GM21529 (cell line): ENCODE measurements around the gene ZFAND6.
"Not testable (repeated sequence)": the region's sequence is repeated elsewhere in the genome, so short reads cannot be mapped to it uniquely, and the experiment has no call there.

ENCODE experiments used
- ATAC-seq: cut with Tn5 transposase; IDR thresholded peaks from one replicate; pipeline ENCODE4 v1.9.1; 2021; ENCODE audit not compliant: unreplicated experiment

Gene ZFAND6

DNA sequence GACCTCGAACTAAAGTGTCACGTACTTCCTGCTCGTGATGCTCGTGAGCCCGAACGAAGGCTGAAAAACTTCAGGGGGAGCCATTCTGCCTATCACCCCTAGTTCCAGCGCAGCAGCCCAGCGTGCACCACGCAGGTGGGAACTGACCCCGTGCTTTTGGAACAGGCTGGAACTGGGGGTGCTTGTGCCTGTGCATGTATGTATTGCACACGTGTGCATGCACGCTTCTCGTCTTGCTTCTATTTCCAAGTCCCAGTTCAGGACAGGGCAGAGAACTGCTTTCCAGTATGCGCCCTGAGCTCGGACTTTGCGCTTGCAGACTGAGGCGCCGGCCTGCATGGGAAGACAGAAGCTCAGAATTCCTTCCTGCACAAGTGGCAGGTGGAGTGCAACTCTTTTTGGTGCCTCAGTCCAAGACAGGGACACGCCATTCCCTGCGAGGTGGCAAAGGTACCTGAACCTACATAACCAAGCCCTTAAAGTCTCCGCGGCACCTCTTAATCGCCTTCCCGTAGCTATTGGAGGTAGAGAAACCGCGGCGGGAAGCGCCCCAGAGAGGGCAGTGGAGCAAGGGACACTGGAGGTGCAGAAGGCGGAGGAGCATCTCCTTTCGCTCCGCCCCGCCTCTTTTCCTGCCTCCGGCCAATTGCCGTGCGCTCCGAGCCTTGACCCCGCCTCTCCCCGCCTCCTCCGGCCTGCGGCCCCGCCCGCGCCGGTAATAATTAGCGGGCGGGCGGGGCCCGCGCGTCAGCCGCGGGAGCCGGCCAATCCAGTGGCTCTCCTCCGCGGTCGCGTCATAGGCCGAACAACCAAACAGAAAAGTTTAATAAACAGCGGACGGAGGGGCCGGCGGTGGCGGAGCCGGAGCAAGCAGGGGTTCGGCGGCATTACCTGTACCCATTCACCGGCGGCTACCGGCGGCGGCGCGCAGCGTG lies at the start of gene ZFAND6:
TSS of gene ZFAND6 (plus strand) at position 826 of the 935 bp plus-strand sequence. CDS start 60,669 bp downstream, outside the sequence.
- ATAC-seq, result peak; percentile 73

DNA sequence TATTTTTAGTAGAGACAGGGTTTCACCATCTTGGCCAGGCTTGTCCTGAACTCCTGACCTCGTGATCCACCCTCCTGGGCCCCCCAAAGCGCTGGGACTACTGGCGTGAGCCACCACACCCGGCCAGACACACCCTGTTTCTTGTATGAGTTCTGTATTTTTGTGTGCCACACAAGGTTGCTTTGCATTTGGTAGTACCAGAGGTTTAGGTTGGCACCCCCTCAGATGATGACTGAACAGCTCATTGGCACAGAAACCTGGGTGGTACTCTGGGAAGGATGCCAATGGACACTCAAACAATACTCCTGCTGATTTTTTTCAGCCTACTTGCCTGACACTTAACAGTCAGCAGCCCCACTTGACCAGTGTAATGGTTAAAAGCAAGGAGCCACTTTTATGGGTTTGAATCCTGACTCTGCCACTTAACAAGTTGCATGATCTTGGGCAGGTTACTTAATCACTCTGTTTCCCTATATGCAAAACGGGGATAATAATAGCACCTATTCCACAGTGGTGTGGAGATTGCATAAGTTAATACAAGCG lies 49.3 kb upstream of the ZFAND6 start:
- ATAC-seq, result peak; percentile 25

DNA sequence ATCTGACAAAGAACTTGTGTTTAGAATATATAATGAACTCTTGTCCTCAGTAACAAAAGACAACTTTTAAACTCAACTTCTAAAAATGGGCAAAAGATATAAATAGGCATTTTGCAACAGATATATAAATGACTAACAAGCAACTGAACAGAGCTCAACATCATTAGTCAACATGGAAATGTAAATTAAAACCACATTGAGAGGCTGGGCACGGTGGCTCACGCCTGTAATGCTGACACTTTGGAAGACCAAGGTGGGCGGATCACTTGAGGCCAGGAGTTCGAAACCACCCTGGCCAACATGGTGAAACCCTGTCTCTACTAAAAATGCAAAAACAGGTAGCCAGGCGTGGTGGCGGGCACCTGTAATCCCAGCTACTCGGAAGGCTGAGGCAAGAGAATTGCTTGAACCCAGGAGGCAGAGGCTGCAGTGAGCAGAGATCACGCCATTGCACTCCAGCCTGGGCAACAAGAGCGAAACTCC lies 48.4 kb upstream of the ZFAND6 start:
- ATAC-seq, result not testable (repeated sequence)

DNA sequence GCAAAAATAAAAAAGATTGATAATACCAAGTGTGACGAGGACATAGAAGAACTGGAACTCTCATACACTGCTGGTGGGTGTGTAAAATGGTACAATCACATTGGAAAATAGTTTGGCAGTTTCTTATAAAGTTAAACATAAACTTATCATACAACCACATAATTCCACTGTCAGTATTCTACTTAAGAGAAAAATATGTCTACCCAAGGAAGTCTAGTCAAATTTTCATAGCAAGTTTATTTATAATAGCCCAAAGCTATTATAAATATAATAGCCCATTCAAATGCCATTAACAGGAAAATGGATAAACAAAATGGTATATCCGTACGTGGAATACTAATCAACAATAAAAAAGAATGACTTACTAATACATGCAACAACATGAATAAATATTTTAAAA lies 47.9 kb upstream of the ZFAND6 start:
- no peak for ATAC-seq

GRCh38 chr15:80012060-80012726 lies 47.3 kb upstream of the ZFAND6 start:
- no peak for ATAC-seq

DNA sequence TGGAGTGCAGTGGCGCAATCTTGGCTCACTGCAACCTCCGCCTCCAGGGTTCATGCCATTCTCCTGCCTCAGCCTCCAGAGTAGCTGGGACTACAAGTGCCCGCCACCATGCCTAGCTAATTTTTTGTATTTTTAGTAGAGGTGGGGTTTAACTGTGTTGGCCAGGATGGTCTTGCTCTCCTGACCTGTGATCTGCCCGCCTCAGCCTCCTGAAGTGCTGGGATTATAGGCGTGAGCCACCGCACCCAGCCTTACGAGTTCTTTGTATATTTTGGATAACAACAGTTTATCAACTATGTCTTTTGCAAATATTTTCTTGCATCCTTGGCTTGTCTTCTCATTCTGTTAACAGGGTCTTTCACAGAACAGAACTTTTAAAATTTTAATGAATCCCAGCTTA lies 45.3 kb upstream of the ZFAND6 start:
- ATAC-seq, result not testable (repeated sequence)

- ATAC-seq, result no peak
These were observed 44.3 kb upstream of the ZFAND6 start for GRCh38 chr15:80015156-80015555.

GRCh38 chr15:80016506-80016905 lies 43.0 kb upstream of the ZFAND6 start:
- ATAC-seq, result not testable (repeated sequence)

DNA sequence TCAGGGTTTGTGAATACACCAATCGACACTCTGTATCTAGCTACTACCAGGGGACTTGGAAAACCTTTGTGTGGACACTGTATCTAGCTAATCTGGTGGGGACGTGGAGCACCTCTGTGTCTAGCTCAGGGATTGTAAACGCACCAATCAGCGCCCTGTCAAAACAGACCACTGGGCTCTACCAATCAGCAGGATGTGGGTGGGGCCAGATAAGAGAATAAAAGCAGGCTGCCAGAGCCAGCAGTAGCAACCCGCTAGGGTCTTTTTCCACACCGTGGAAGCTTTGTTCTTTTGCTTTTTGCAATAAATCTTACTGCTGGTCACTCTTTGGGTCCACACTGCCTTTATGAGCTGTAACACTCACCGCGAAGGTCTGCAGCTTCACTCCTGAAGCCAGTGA lies 42.3 kb upstream of the ZFAND6 start:
- ATAC-seq, result not testable (repeated sequence)

DNA sequence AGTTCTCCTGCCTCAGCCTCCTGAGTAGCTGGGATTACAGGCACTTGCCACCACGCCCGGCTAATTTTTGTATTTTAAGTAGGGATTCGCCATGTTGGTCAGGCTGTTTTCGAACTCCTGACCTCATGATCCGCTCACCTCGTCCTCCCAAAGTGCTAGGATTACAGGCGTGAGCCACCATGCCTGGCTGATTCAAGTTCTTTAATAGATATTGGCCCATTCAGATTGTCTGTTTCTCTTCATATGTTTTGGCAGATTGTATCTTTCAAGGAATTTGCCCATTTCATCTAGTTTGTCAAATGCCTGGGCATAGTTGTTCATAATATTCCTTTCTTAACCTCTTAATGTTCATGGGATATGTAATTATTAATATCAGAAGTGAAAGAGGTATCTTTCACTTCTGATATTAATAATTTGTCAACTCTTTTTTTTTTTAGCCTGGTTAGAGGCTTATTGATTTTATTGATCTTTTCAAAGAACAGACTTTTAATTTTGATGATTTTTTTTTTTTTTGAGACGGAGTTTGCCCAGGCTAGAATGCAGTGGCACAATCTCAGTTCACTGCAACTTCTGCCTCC lies 40.2 kb upstream of the ZFAND6 start:
- ATAC-seq, result no peak

DNA sequence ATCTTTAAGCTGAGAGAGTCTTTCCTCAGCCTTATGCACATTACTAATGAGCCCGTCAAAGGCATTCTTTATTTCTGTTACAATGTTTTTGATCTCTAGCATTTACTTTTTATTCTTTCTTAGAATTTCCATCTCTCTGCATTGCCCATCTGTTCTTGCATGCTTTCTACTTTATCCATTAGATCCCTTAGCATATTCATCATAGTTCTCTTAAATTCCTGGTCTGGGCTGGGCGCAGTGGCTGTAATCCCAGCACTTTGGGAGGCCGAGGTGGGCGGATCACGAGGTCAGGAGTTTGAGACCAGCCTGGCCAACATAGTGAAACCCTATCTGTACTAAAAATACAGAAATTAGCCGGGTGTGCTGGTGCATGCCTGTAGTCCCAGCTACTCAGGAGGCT lies 39.3 kb upstream of the ZFAND6 start:
- not testable (repeated sequence) for ATAC-seq

- ATAC-seq, result no peak
These were observed 38.7 kb upstream of the ZFAND6 start for GRCh38 chr15:80020731-80021130.

- no peak for ATAC-seq
These were observed 33.2 kb upstream of the ZFAND6 start for GRCh38 chr15:80026310-80026709.

- ATAC-seq, result no peak
These were observed 32.7 kb upstream of the ZFAND6 start for GRCh38 chr15:80026754-80027153.

DNA sequence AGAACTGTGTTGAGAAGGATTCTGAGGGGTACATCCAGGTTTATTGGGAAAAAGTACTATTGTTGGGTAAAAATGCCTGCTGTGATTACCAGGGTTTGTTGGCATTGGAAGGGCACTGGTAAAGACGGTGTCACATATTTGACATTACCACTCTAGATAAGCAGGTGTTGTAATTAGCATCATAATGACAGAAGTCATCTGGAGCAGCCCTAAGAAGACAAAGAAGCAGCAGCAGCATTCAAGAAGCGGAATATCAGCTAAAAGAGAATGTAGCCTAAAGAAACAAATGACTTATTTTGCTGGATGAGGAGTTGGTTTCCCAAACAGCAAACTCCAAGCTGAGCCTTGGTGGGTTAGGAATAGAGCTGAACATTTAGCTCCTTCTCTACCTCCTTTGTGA lies 30.5 kb upstream of the ZFAND6 start:
- ATAC-seq, result no peak

DNA sequence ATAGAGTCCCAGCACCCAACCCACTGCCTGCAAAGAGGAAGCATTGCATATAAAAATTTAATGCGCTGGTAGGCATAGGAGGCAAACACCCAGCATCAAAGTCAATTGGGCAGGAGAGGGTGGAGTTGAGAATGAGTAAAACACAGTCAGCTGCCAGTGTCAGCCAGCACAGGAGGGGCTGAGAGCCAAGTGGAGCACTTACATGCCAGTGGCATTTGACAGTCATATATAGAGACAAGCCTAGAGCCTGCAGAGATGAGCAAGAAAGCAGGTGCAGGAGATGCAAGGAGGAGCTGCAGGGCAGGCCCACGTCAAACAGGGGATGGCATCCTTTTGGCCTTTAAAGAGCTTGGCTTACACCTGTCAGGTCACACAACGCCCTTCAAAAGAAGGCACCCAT lies 27.6 kb upstream of the ZFAND6 start:
- ATAC-seq, result no peak

GRCh38 chr15:80034629-80035028 lies 24.8 kb upstream of the ZFAND6 start:
- ATAC-seq, result no peak

DNA sequence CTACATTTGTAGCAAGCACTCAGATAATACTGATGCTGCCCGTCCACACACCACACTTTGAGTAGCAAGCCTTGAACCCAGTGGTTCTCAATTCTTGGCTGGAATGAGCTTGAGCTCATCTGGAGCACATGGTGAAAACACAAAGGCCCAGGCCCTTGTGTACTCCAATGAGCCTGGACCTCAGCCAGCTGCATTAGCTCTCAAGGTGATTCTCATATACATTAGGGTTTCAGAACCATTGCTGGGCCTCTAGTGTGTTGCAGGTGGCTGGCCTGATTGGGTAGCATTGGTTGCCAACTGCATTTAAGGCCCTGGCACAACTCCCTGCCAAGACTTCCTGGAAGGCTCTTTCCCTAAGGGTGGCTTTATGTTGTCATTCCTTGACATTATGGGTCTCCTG lies 23.4 kb upstream of the ZFAND6 start:
- ATAC-seq, result no peak

DNA sequence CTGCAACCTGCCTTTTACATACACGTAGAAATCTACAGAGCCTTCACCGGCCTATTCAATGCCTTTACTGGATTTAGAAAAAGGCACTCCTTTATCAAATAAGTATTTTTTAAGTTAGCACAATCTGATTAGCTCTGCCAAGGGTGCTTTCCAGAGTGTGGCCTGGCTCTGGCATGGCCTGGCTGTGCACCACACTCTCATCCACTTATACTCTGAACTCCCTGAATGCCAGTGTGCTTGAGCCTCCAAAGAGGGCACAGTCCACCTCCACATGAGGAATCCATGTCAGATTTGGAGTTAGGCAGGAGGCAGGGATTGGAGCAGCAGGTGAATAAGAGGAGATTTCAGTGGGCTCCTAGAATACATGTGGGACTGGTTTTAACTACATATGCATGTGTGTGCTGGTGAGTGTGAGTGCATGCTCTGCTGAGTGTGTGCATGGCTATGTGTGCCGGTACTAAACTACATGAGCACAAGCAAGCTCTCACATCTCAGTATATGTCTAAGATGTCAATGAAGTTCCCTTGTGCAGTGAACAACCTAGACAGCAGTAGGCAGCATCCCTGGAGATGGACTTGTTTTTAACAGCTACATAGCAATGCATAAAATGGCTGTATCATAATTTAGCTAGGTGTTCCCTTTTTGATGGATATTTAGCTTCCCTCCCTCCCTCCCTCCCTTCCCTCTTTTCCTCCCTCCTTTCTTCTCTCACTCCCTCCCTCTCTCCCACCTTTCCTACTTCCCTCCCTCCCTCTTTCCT lies 17.8 kb upstream of the ZFAND6 start:
- ATAC-seq, result no peak

DNA sequence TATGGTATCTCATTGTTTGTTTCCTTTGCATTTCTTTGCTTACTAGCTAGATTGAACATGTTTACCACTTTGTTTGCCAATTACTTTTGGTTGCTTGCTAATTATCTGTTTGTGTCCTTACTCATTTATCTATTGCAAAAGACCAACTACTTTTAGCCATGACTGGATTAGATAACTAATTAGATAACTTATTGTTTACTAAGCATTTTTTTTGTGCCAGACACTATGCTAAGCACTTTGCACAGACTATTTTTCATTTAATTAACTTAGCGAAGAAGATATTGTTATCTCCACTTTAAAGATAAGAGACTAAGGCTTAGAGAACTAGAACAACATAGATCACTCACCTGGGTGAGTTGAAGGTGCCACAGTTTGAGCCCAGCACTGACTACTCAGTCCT lies 16.9 kb upstream of the ZFAND6 start:
- no peak for ATAC-seq

- ATAC-seq, result not testable (repeated sequence)
These were observed 14.3 kb upstream of the ZFAND6 start for GRCh38 chr15:80045219-80045618.
